GM06990 (cell line): Measurements from ENCODE around the gene CHDH.

ENCODE experiments used
- DNase-seq: peaks from one replicate; pipeline ENCODE4 v3.0.0-alpha.2; 2011; ENCODE audit not compliant: insufficient read length; ENCODE audit errors: extremely low read depth
- H3K27me3 ChIP-seq: replicated peaks from 2 replicates; pipeline ENCODE4 v1.6.0; 2011; ENCODE audit warnings: low read length; ENCODE audit not compliant: control insufficient read depth, insufficient read depth
- H3K36me3 ChIP-seq: 2 replicates; pipeline ENCODE4 v1.5.1; 2011; ENCODE audit warnings: low read length; ENCODE audit not compliant: control insufficient read depth, insufficient read depth
- H3K4me3 ChIP-seq: replicated peaks from 2 replicates; pipeline ENCODE4 v1.5.1; 2011; ENCODE audit warnings: low read depth, mild to moderate bottlenecking, control low read depth, low read length
- CTCF ChIP-seq: IDR thresholded peaks from 2 replicates; pipeline ENCODE4 v1.5.1; 2011; ENCODE audit warnings: low read length, control low read depth, mild to moderate bottlenecking, inconsistent platforms; ENCODE audit not compliant: insufficient read depth, poor library complexity, severe bottlenecking

The CHDH gene

GRCh38 chr3:53845881-53846133 lies 412 bp downstream of the CHDH start:
- no peak for TF ChIP-seq CTCF
- Histone ChIP-seq H3K27me3 (no peaks in the 10 kb centered on the region), H3K36me3 (no peaks in the 10 kb centered on the region), H3K4me3 (peak overlapping the region; percentile 68)
- DNase-seq, result peak; percentile 46

GRCh38 chr3:53845103-53845880 lies 927 bp downstream of the CHDH start:
- no peaks in the 10 kb centered on the region for H3K27me3 ChIP-seq
- peak overlapping the region; percentile 68 for H3K4me3 ChIP-seq
- peak; percentile 31 for TF ChIP-seq CTCF
- H3K36me3 ChIP-seq, result no peaks in the 10 kb centered on the region
- DNase-seq, result no peak

- peak overlapping the region; percentile 68; the same call in 1 of the 2 replicates for H3K4me3 ChIP-seq
- no peak for TF ChIP-seq CTCF
- DNase-seq, result peak; percentile 34
- no peaks in the 10 kb centered on the region for H3K36me3 ChIP-seq
- no peaks in the 10 kb centered on the region for H3K27me3 ChIP-seq
These were observed 1.7 kb downstream of the CHDH start for GRCh38 chr3:53844262-53845102.

- Histone ChIP-seq H3K27me3 (no peaks in the 10 kb centered on the region), H3K36me3 (no peaks in the 10 kb centered on the region), H3K4me3 (peak overlapping the region; percentile 8; the same call in 1 of the 2 replicates)
- DNase-seq, result peak; percentile 62
- TF ChIP-seq CTCF, result no peak
These were observed 2.7 kb downstream of the CHDH start for GRCh38 chr3:53843195-53844177.

- H3K27me3 ChIP-seq, result no peaks in the 10 kb centered on the region
- peak; percentile 26 for DNase-seq
- peak; percentile 9 for TF ChIP-seq CTCF
- no peaks in the 10 kb centered on the region for H3K36me3 ChIP-seq
- no peak overlapping the region for H3K4me3 ChIP-seq
These were observed 3.6 kb downstream of the CHDH start for GRCh38 chr3:53842436-53843194.
